T-helper 1 cell treated with Interleukin-12 subunit alpha and Interleukin-12 subunit beta and Interleukin-4 antibody, amounts not matched to agents 30 μg/mL and 1 μg/mL, for 36 hours (primary cell): ENCODE results near the gene RAB3GAP1.
A peak's percentile ranks its signal among the peaks of the same experiment; 100 is the strongest.

Experiments used
- H3K27ac Mint-ChIP-seq: one replicate; pipeline ENCODE4 v1.8.0; 2021; ENCODE audit warnings: mild to moderate bottlenecking, mixed read lengths
- H3K27me3 Mint-ChIP-seq: one replicate; pipeline ENCODE4 v1.8.0; 2021; ENCODE audit warnings: low read depth, mixed read lengths
- H3K36me3 Mint-ChIP-seq: one replicate; pipeline ENCODE4 v1.8.0; 2021; ENCODE audit warnings: low read depth, mixed read lengths
- H3K4me1 Mint-ChIP-seq: one replicate; pipeline ENCODE4 v1.8.0; 2021; ENCODE audit warnings: low read depth, mixed read lengths
- H3K4me3 Mint-ChIP-seq: one replicate; pipeline ENCODE4 v1.8.0; 2021; ENCODE audit warnings: mild to moderate bottlenecking, moderate library complexity, mixed read lengths
- H3K9me3 Mint-ChIP-seq: one replicate; pipeline ENCODE4 v1.8.0; 2021; ENCODE audit warnings: mixed read lengths

RAB3GAP1 gene

GRCh38 chr2:135037831-135038230 is 14.3 kb upstream of the RAB3GAP1 start:
- Mint-ChIP-seq H3K36me3 (no peaks in the 10 kb centered on the region), H3K9me3 (no peaks in the 10 kb centered on the region), H3K4me1 (no peaks in the 10 kb centered on the region), H3K4me3 (no peak overlapping the region), H3K27ac (no peak overlapping the region), H3K27me3 (peaks cover 4% of the 10 kb centered on the region)

GRCh38 chr2:135043345-135043744 is 8.7 kb upstream of the RAB3GAP1 start:
- Mint-ChIP-seq H3K27me3 (peaks cover 7% of the 10 kb centered on the region), H3K36me3 (no peaks in the 10 kb centered on the region), H3K9me3 (no peaks in the 10 kb centered on the region), H3K4me1 (no peaks in the 10 kb centered on the region), H3K27ac (no peak overlapping the region), H3K4me3 (no peak overlapping the region)

- no peaks in the 10 kb centered on the region for H3K36me3 Mint-ChIP-seq
- H3K27me3 Mint-ChIP-seq, result peaks cover 3% of the 10 kb centered on the region
- no peak within 1 kb of the TSS for H3K27ac Mint-ChIP-seq
- H3K4me3 Mint-ChIP-seq, result no peak within 1 kb of the TSS
- no peaks in the 10 kb centered on the region for H3K9me3 Mint-ChIP-seq
- H3K4me1 Mint-ChIP-seq, result peaks cover 9% of the 10 kb centered on the region
Measured at GRCh38 chr2:135047300-135047699, 4.8 kb upstream of the RAB3GAP1 start, which contains the start of gene MAP3K19. Gene MAP3K19, minus strand, starts transcription at chr2:135047447. Its CDS starts 22,800 bp downstream, at chr2:135024647.

- H3K4me1 Mint-ChIP-seq, result peaks cover 14% of the 10 kb centered on the region
Measured at GRCh38 chr2:135048122-135048521, 4.0 kb upstream of the RAB3GAP1 start.

GRCh38 chr2:135050132-135050531 is 2.0 kb upstream of the RAB3GAP1 start:
- Mint-ChIP-seq H3K4me1 (peaks cover 29% of the 10 kb centered on the region), H3K36me3 (peaks cover 8% of the 10 kb centered on the region), H3K9me3 (no peaks in the 10 kb centered on the region), H3K27ac (no peak overlapping the region), H3K4me3 (no peak overlapping the region), H3K27me3 (peaks cover 6% of the 10 kb centered on the region)

More at GRCh38 chr2:135048122-135048521, 4.0 kb upstream of the RAB3GAP1 start:
- Mint-ChIP-seq H3K27ac (no peak overlapping the region), H3K36me3 (peaks cover 2% of the 10 kb centered on the region), H3K4me3 (no peak overlapping the region), H3K27me3 (peaks cover 6% of the 10 kb centered on the region), H3K9me3 (no peaks in the 10 kb centered on the region)

- Mint-ChIP-seq H3K4me1 (peaks cover 32% of the 10 kb centered on the region), H3K27ac (peak overlapping the region; percentile 72), H3K27me3 (peaks cover 6% of the 10 kb centered on the region), H3K9me3 (no peaks in the 10 kb centered on the region), H3K4me3 (peak overlapping the region; percentile 64), H3K36me3 (peaks cover 10% of the 10 kb centered on the region)
Measured at GRCh38 chr2:135050684-135051083, 1.4 kb upstream of the RAB3GAP1 start.

- no peaks in the 10 kb centered on the region for H3K9me3 Mint-ChIP-seq
Measured at GRCh38 chr2:135052997-135053474, 944 bp downstream of the RAB3GAP1 start.

GRCh38 chr2:135055182-135055786 is 3.2 kb downstream of the RAB3GAP1 start:
- Mint-ChIP-seq H3K36me3 (peaks cover 28% of the 10 kb centered on the region), H3K27me3 (peaks cover 3% of the 10 kb centered on the region), H3K9me3 (no peaks in the 10 kb centered on the region), H3K4me1 (peaks cover 38% of the 10 kb centered on the region), H3K27ac (no peak overlapping the region), H3K4me3 (peak overlapping the region; percentile 22)

More at GRCh38 chr2:135052997-135053474, 944 bp downstream of the RAB3GAP1 start:
- peaks cover 18% of the 10 kb centered on the region for H3K36me3 Mint-ChIP-seq
- H3K4me1 Mint-ChIP-seq, result peaks cover 35% of the 10 kb centered on the region
- peak overlapping the region; percentile 98 for H3K4me3 Mint-ChIP-seq
- peak overlapping the region; percentile 100 for H3K27ac Mint-ChIP-seq
- H3K27me3 Mint-ChIP-seq, result peaks cover 3% of the 10 kb centered on the region

GRCh38 chr2:135056790-135057189 is 4.7 kb downstream of the RAB3GAP1 start:
- no peak overlapping the region for H3K27ac Mint-ChIP-seq
- no peaks in the 10 kb centered on the region for H3K9me3 Mint-ChIP-seq
- peaks cover 32% of the 10 kb centered on the region for H3K4me1 Mint-ChIP-seq
- peaks cover 37% of the 10 kb centered on the region for H3K36me3 Mint-ChIP-seq
- no peak overlapping the region for H3K4me3 Mint-ChIP-seq
- H3K27me3 Mint-ChIP-seq, result peaks cover 3% of the 10 kb centered on the region

- no peak overlapping the region for H3K4me3 Mint-ChIP-seq
- H3K9me3 Mint-ChIP-seq, result peaks cover 10% of the 10 kb centered on the region
- no peaks in the 10 kb centered on the region for H3K27me3 Mint-ChIP-seq
- no peak overlapping the region for H3K27ac Mint-ChIP-seq
- H3K36me3 Mint-ChIP-seq, result peaks cover 54% of the 10 kb centered on the region
- peaks cover 18% of the 10 kb centered on the region for H3K4me1 Mint-ChIP-seq
Measured at GRCh38 chr2:135059577-135059976, 7.5 kb downstream of the RAB3GAP1 start.

- no peaks in the 10 kb centered on the region for H3K27me3 Mint-ChIP-seq
- H3K36me3 Mint-ChIP-seq, result peaks cover 68% of the 10 kb centered on the region
- H3K27ac Mint-ChIP-seq, result no peak overlapping the region
- peaks cover 15% of the 10 kb centered on the region for H3K4me1 Mint-ChIP-seq
- peaks cover 13% of the 10 kb centered on the region for H3K9me3 Mint-ChIP-seq
- no peak overlapping the region for H3K4me3 Mint-ChIP-seq
Measured at GRCh38 chr2:135063210-135063609, 11.1 kb downstream of the RAB3GAP1 start.

- Mint-ChIP-seq H3K36me3 (peaks cover 67% of the 10 kb centered on the region), H3K27ac (no peak overlapping the region), H3K27me3 (no peaks in the 10 kb centered on the region), H3K4me3 (no peak overlapping the region), H3K4me1 (peaks cover 12% of the 10 kb centered on the region), H3K9me3 (peaks cover 19% of the 10 kb centered on the region)
Measured at GRCh38 chr2:135064149-135064548, 12.1 kb downstream of the RAB3GAP1 start.

- Mint-ChIP-seq H3K9me3 (peaks cover 34% of the 10 kb centered on the region), H3K36me3 (peaks cover 69% of the 10 kb centered on the region), H3K4me3 (no peak overlapping the region), H3K4me1 (peaks cover 11% of the 10 kb centered on the region), H3K27ac (no peak overlapping the region), H3K27me3 (no peaks in the 10 kb centered on the region)
Measured at GRCh38 chr2:135066710-135067109, 14.6 kb downstream of the RAB3GAP1 start.

- no peak overlapping the region for H3K4me3 Mint-ChIP-seq
- H3K36me3 Mint-ChIP-seq, result peaks cover 52% of the 10 kb centered on the region
- H3K4me1 Mint-ChIP-seq, result no peaks in the 10 kb centered on the region
- no peak overlapping the region for H3K27ac Mint-ChIP-seq
- peaks cover 47% of the 10 kb centered on the region for H3K9me3 Mint-ChIP-seq
- no peaks in the 10 kb centered on the region for H3K27me3 Mint-ChIP-seq
Measured at GRCh38 chr2:135072125-135072997, 20.3 kb downstream of the RAB3GAP1 start.

- Mint-ChIP-seq H3K4me3 (no peak overlapping the region), H3K27ac (no peak overlapping the region), H3K27me3 (no peaks in the 10 kb centered on the region), H3K4me1 (peaks cover 2% of the 10 kb centered on the region), H3K36me3 (peaks cover 47% of the 10 kb centered on the region), H3K9me3 (peaks cover 47% of the 10 kb centered on the region)
Measured at GRCh38 chr2:135074216-135074615, 22.1 kb downstream of the RAB3GAP1 start.
